Heart right ventricle (tissue), 16 donors: ENCODE measurements around the gene HBG1. TPM values are rescaled to one million over a fixed set of nuclear protein-coding genes. Genes with fewer than 3 reads are reported as not detected.
"Not testable (repeated sequence)": the region's sequence is repeated elsewhere in the genome, so short reads cannot be mapped to it uniquely, and the experiment has no call there.

Source experiments
- ATAC-seq, 8 donors: fragments of 200-7000 bp; cut with Tn5 transposase; one replicate each; pipeline ENCODE4 v1.9.1; 2020; ENCODE audit warnings: mild to moderate bottlenecking in 8 of 8, moderate library complexity in 8 of 8, moderate number of reproducible peaks in 1 of 8
- DNase-seq, 2 donors: peaks; one replicate each; pipeline ENCODE4 v3.0.0-alpha.2; 2020
- H3K27ac ChIP-seq, 10 donors: fragments of 200-600 bp; sonication (generic) in 2 of 10; one replicate each; pipeline versions ENCODE4 v1.5.0 to v1.8.0; 2020 to 2022; ENCODE audit warnings: mild to moderate bottlenecking in 3 of 10
- H3K27me3 ChIP-seq, 7 donors: fragments of 200-600 bp; one replicate each; pipeline ENCODE4 v1.8.0; 2021 to 2022; ENCODE audit warnings: mild to moderate bottlenecking in 2 of 7
- H3K36me3 ChIP-seq, 9 donors: fragments of 200-600 bp; sonication (generic) in 1 of 9; one replicate each; pipeline versions ENCODE4 v1.5.0 to v1.8.0; 2020 to 2022; ENCODE audit warnings: mild to moderate bottlenecking in 2 of 9
- H3K4me1 ChIP-seq, 9 donors: fragments of 200-600 bp; sonication (generic) in 1 of 9; one replicate each; pipeline versions ENCODE4 v1.5.0 to v1.8.0; 2020 to 2022; ENCODE audit warnings: mild to moderate bottlenecking in 4 of 9
- H3K4me3 ChIP-seq, 10 donors: fragments of 200-600 bp; sonication (generic) in 2 of 10; one replicate each; pipeline versions ENCODE4 v1.5.0 to v1.8.0; 2020 to 2022; ENCODE audit warnings: mild to moderate bottlenecking in 7 of 10, moderate library complexity in 2 of 10
- H3K9me3 ChIP-seq, 11 donors: fragments of 200-600 bp in 10 of 11; sonication (generic) in 2 of 11; one replicate each; pipeline versions ENCODE4 v1.5.0 to v1.8.0; 2013 to 2022; ENCODE audit warnings: mild to moderate bottlenecking in 2 of 11, control low read depth in 1 of 11, moderate library complexity in 1 of 11
- WGBS, 2 donors: extraction: QIAGEN DNeasy Blood & Tissue Kit; methylation state at CpG; one replicate each; pipeline ENCODE4 v1.1.7; 2013; ENCODE audit warnings: inconsistent platforms in 1 of 2; 5-methylcytosine and 5-hydroxymethylcytosine counted together
- intact Hi-C, 10 donors: fragments of 100-400 bp; cut with DNase I; formaldehyde crosslinking; loops; one replicate each; pipeline versions ENCODE4 v1.11.1 to v1.14.2; 2022
- polyA plus RNA-seq, 2 donors: library from polyadenylated mRNA; stranded (reverse); fragments of 200-250 nt; gene quantifications; one replicate each; pipeline ENCODE4 v1.2.3, GENCODE V29; 2013
- total RNA-seq, 10 donors: library from RNA; stranded (reverse); fragmentation: NEBNext Ultra II Directional in 3 of 10; extraction: Animal tissue kit (Norgen Biotek cat#: 25700) in 3 of 10; gene quantifications; one replicate each; pipeline versions ENCODE4 v1.2.1 to v1.2.4, GENCODE V29; 2021 to 2023
- TF ChIP-seq, protein P1 (sequence below), 9 donors: fragments of 200-600 bp; sonication (generic) in 2 of 9; IDR thresholded peaks; one replicate each; pipeline versions ENCODE4 v1.5.0 to v1.8.0; 2021 to 2022; ENCODE audit warnings: antibody characterized with exemption in 9 of 9, mild to moderate bottlenecking in 5 of 9, moderate library complexity in 1 of 9
- donor health status: Arrhythmogenic right ventricular cardiomyopathy.
- donor health status: ischemic (EF 13 %, LVEDD 7.1; RV severe dilation, severe dysfunction).
- donor health status: healthy with polysubstance abuse.
- donor health status: DM: no; HTN: yes; CAD: no.
- donor health status: DM: no; HTN: no; CAD: no.
- donor health status: ischemic (EF 25% LVEDD 6.9; RV normal size, moderate dysfunction).
- donor health status: ischemic (EF 25% LVEDD 5.7; RV mildly dilated, moderate dysfunction).
- donor health status: healthy.
- donor health status: DM: yes; HTN: yes; CAD: no.
- donor health status: Ischemic cardiomyopathy.
- donor health status: ischemic (EF 35%, LVEDD 5.7; RV mildly dilated, moderate dysfunction).
- donor health status: nonischemic (EF 11% LVEDD 7.7; RV severe dilation, severe dysfunction).
- donor health status: DM: yes; HTN: yes; CAD: no.
- donor health status: PGD.
- donor health status: ischemic (EF 29% LVEDD 5.4; RV normal size, mild dysfunction).
- donor health status: nonischemic (EF 23%, LVEDD 6.1; RV moderate dilation, normal function).

Gene HBG1
- total and polyA plus RNA-seq, 12 donors: 0.20 to 0.30 TPM; not detected in 10

DNA sequence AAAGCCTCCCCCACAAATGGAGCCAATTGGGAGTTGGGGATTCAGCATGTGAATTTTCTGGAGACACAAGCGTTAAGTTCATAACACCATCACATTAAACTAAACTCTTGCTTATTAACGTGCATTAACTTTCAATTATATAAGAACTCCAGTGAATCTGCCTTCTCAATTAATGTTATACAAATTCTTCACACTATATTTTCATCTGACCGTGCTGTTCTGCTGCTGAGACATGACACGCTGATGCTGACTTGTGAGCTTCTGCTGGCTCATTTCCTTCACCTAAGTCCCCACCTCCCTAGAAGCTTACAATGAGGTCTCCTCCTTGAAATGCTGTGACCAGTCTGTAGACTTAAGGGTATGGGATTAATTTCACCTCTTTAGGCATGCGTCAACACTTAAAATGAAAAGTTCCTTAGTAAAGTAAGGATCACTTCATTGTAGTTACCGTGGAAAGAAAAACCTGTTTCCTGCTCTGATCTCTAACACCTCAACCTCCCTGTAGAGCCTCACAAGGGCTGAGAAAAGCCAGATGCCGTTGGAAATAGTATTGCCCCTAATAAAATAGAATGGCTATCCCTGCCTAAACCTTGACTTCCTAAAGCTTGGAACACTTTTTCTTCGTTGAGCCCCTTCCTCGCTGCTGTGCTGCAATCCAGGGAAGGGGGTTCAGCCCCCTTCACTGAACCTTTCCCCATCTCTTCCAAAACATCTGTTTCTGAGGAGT lies 2.7 kb upstream of the HBG1 start:
- Histone ChIP-seq H3K27me3 (peaks cover 0 to 10% (median 0%) of the 10 kb centered on the region in 7 donors), H3K4me3 (no peak overlapping the region), H3K27ac (no peak overlapping the region), H3K9me3 (no peaks in the 10 kb centered on the region), H3K4me1 (no peaks in the 10 kb centered on the region), H3K36me3 (no peaks in the 10 kb centered on the region)
- TF ChIP-seq, protein P1, sequence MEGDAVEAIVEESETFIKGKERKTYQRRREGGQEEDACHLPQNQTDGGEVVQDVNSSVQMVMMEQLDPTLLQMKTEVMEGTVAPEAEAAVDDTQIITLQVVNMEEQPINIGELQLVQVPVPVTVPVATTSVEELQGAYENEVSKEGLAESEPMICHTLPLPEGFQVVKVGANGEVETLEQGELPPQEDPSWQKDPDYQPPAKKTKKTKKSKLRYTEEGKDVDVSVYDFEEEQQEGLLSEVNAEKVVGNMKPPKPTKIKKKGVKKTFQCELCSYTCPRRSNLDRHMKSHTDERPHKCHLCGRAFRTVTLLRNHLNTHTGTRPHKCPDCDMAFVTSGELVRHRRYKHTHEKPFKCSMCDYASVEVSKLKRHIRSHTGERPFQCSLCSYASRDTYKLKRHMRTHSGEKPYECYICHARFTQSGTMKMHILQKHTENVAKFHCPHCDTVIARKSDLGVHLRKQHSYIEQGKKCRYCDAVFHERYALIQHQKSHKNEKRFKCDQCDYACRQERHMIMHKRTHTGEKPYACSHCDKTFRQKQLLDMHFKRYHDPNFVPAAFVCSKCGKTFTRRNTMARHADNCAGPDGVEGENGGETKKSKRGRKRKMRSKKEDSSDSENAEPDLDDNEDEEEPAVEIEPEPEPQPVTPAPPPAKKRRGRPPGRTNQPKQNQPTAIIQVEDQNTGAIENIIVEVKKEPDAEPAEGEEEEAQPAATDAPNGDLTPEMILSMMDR (IDR thresholded peaks at IDR 0.05): no peak
- 71 to 77% methylated on average over 9 of the region's 9 CpGs for WGBS, 2 donors
- ATAC-seq (no peak), DNase-seq (no peak)
- intact Hi-C loops: no loop called here

DNA sequence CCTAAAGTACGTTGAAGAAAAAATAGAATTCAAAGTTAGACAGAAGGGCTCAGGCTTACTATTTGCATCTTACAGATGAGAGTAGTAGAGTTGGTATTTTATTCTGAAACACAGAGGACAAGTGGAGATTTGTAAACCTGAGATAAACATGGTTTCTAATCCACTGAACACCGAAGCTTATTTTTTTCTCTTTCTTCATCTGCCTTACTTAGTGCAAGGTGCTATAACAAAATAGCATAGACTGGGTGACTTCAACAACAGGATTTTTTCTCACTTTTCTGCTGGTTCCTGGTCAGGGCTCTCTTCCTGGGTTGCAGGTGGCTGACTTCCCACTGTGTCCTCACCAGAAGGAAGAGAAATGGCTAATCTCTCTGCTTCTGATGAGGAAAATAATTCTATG lies 2.1 kb upstream of the HBG1 start:
- Histone ChIP-seq H3K9me3 (no peaks in the 10 kb centered on the region), H3K27me3 (peaks cover 0 to 10% (median 0%) of the 10 kb centered on the region in 7 donors), H3K36me3 (no peaks in the 10 kb centered on the region), H3K4me1 (no peaks in the 10 kb centered on the region), H3K27ac (no peak overlapping the region), H3K4me3 (no peak overlapping the region)
- DNase-seq (no peak), ATAC-seq (no peak)
- intact Hi-C loops: no loop called here
- 63 to 70% methylated on average over 2 of the region's 2 CpGs for WGBS, 2 donors
- TF ChIP-seq, protein P1 (IDR thresholded peaks at IDR 0.05): no peak

GRCh38 chr11:5250543-5251204 lies 1.0 kb upstream of the HBG1 start:
- no peak overlapping the region for H3K4me3 ChIP-seq
- 85 to 88% methylated on average over 4 of the region's 4 CpGs for WGBS, 2 donors
- intact Hi-C loops: no loop called here

GRCh38 chr11:5248498-5248897 lies 1.2 kb downstream of the HBG1 start:
- H3K4me1 ChIP-seq, H3K27me3 ChIP-seq, H3K36me3 ChIP-seq, H3K9me3 ChIP-seq, DNase-seq, intact Hi-C loops, ATAC-seq, H3K27ac ChIP-seq, H3K4me3 ChIP-seq: not testable (repeated sequence)
- WGBS, 2 donors: 23 to 89% methylated on average over 7 of the region's 7 CpGs

More at GRCh38 chr11:5250543-5251204, 1.0 kb upstream of the HBG1 start:
- no peaks in the 10 kb centered on the region for H3K4me1 ChIP-seq
- DNase-seq (no peak), ATAC-seq (no peak)
- H3K27ac ChIP-seq: no peak overlapping the region
- no peaks in the 10 kb centered on the region for H3K36me3 ChIP-seq
- peaks cover 0 to 10% (median 0%) of the 10 kb centered on the region in 7 donors for H3K27me3 ChIP-seq
- H3K9me3 ChIP-seq: no peaks in the 10 kb centered on the region
- TF ChIP-seq, protein P1 (IDR thresholded peaks at IDR 0.05): no peak
